ENCODE results near the gene SYNPO2.

The SYNPO2 gene

GRCh38 chr4:119106036-119107000 lies 217.7 kb downstream of the SYNPO2 start:
- no peak overlapping the region for H3K4me3 Mint-ChIP-seq
- H3K27ac Mint-ChIP-seq = no peak overlapping the region
- DNase-seq = no peak
- no peaks in the 10 kb centered on the region for H3K9me3 Mint-ChIP-seq
- no peaks in the 10 kb centered on the region for H3K36me3 Mint-ChIP-seq (ENCODE audit: low read depth)
- no peaks in the 10 kb centered on the region for H3K27me3 Mint-ChIP-seq (ENCODE audit: low read depth, poor library complexity)
- H3K4me1 Mint-ChIP-seq = peaks cover 6% of the 10 kb centered on the region
- TF ChIP-seq, protein P1, sequence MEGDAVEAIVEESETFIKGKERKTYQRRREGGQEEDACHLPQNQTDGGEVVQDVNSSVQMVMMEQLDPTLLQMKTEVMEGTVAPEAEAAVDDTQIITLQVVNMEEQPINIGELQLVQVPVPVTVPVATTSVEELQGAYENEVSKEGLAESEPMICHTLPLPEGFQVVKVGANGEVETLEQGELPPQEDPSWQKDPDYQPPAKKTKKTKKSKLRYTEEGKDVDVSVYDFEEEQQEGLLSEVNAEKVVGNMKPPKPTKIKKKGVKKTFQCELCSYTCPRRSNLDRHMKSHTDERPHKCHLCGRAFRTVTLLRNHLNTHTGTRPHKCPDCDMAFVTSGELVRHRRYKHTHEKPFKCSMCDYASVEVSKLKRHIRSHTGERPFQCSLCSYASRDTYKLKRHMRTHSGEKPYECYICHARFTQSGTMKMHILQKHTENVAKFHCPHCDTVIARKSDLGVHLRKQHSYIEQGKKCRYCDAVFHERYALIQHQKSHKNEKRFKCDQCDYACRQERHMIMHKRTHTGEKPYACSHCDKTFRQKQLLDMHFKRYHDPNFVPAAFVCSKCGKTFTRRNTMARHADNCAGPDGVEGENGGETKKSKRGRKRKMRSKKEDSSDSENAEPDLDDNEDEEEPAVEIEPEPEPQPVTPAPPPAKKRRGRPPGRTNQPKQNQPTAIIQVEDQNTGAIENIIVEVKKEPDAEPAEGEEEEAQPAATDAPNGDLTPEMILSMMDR (IDR thresholded peaks at IDR 0.05) = no peak

GRCh38 chr4:119110121-119110520 lies 221.5 kb downstream of the SYNPO2 start:
- H3K4me1 Mint-ChIP-seq = peaks cover 6% of the 10 kb centered on the region
- H3K27ac Mint-ChIP-seq = no peak overlapping the region
- TF ChIP-seq, protein P1 (IDR thresholded peaks at IDR 0.05) = no peak
- DNase-seq = no peak
- no peaks in the 10 kb centered on the region for H3K36me3 Mint-ChIP-seq (ENCODE audit: low read depth)
- no peaks in the 10 kb centered on the region for H3K27me3 Mint-ChIP-seq (ENCODE audit: low read depth, poor library complexity)
- no peaks in the 10 kb centered on the region for H3K9me3 Mint-ChIP-seq
- H3K4me3 Mint-ChIP-seq = no peak overlapping the region

Measured in nephron progenitor cell (in vitro differentiated cells).